Measurements from ENCODE around the gene POP7. TPM values are rescaled to one million over a fixed set of nuclear protein-coding genes. Genes with fewer than 3 reads are reported as not detected.
A peak's percentile ranks its signal among the peaks of the same experiment; 100 is the strongest.

Gene POP7
- polyA plus RNA-seq, 1 donor from 2014 or later, result 92.1 TPM

GRCh38 chr7:100682228-100682741, 23.6 kb upstream of the POP7 start:
- no peaks in the 10 kb centered on the region for H3K27me3 ChIP-seq (ENCODE audit: insufficient read depth, low read depth, low read length)
- no peaks in the 10 kb centered on the region for H3K9me3 ChIP-seq (ENCODE audit: low read length)
- no peak overlapping the region for H3K27ac ChIP-seq (ENCODE audit: low read length)
- no peaks in the 10 kb centered on the region for H3F3A ChIP-seq (ENCODE audit: insufficient read depth, low read length, poor library complexity, severe bottlenecking)
- H3K9me2 ChIP-seq (ENCODE audit: insufficient read depth, low read length), result no peaks in the 10 kb centered on the region
- H2AFZ ChIP-seq (ENCODE audit: low read depth, low read length), result no peak overlapping the region
- peak; percentile 4 for TF ChIP-seq POLR2AphosphoS5 (IDR thresholded peaks at IDR 0.05)
- no peak for TF ChIP-seq TAF1 (IDR thresholded peaks at IDR 0.05; ENCODE audit: low read depth)
- H3K9ac ChIP-seq (ENCODE audit: low read length), result no peak overlapping the region
- H4K20me1 ChIP-seq (ENCODE audit: insufficient read depth), result no peaks in the 10 kb centered on the region
- H3K79me2 ChIP-seq (replicated peaks; ENCODE audit: insufficient read depth, low read length), result no peaks in the 10 kb centered on the region
- no peak overlapping the region for H3K4me2 ChIP-seq (ENCODE audit: low read length)
- H3K4me3 ChIP-seq (ENCODE audit: low read length), result no peak overlapping the region
- peaks cover 1% of the 10 kb centered on the region for H3K36me3 ChIP-seq (ENCODE audit: insufficient read depth, low read length)

- no peaks in the 10 kb centered on the region for H3K36me3 ChIP-seq (ENCODE audit: insufficient read depth, low read length)
- TF ChIP-seq EZH2 (IDR thresholded peaks at IDR 0.05; ENCODE audit: borderline replicate concordance, insufficient read depth, low read length, poor library complexity, severe bottlenecking), result no peak
- TF ChIP-seq TAF1 (IDR thresholded peaks at IDR 0.05; ENCODE audit: low read depth), result no peak
- no peak for TF ChIP-seq REST (IDR thresholded peaks at IDR 0.05; ENCODE audit: borderline replicate concordance)
- no peak for TF ChIP-seq MXI1 (conservative IDR thresholded peaks at IDR 0.05; ENCODE audit: poor library complexity, severe bottlenecking)
- no peak for TF ChIP-seq CTCF (IDR thresholded peaks at IDR 0.05; ENCODE audit: poor library complexity, severe bottlenecking)
- no peak for TF ChIP-seq EP300 (conservative IDR thresholded peaks at IDR 0.05; ENCODE audit: poor library complexity, severe bottlenecking)
- no peak for TF ChIP-seq POLR2AphosphoS5 (IDR thresholded peaks at IDR 0.05)
- TF ChIP-seq SMC3 (conservative IDR thresholded peaks at IDR 0.05; ENCODE audit: poor library complexity), result no peak
- TF ChIP-seq RAD21 (conservative IDR thresholded peaks at IDR 0.05), result no peak
- H3K79me2 ChIP-seq (replicated peaks; ENCODE audit: insufficient read depth, low read length), result no peaks in the 10 kb centered on the region
- H3K27me3 ChIP-seq (ENCODE audit: insufficient read depth, low read depth, low read length), result no peaks in the 10 kb centered on the region
- no peaks in the 10 kb centered on the region for H3K9me2 ChIP-seq (ENCODE audit: insufficient read depth, low read length)
- H3K27ac ChIP-seq (ENCODE audit: low read length), result no peak overlapping the region
- H3K4me3 ChIP-seq (ENCODE audit: low read length), result no peak overlapping the region
- no peak overlapping the region for H3K4me2 ChIP-seq (ENCODE audit: low read length)
- H2AFZ ChIP-seq (ENCODE audit: low read depth, low read length), result no peak overlapping the region
- H3K9me3 ChIP-seq (ENCODE audit: low read length), result no peaks in the 10 kb centered on the region
- no peaks in the 10 kb centered on the region for H3F3A ChIP-seq (ENCODE audit: insufficient read depth, low read length, poor library complexity, severe bottlenecking)
- H3K9ac ChIP-seq (ENCODE audit: low read length), result no peak overlapping the region
- H4K20me1 ChIP-seq (ENCODE audit: insufficient read depth), result no peaks in the 10 kb centered on the region
These were observed 22.8 kb upstream of the POP7 start for GRCh38 chr7:100682991-100683658.
